AG04450 (cell line): ENCODE data around the gene RBL1. TPM values are rescaled to one million over a fixed set of nuclear protein-coding genes. Genes with fewer than 3 reads are reported as not detected.
"Not testable (repeated sequence)": the region's sequence is repeated elsewhere in the genome, so short reads cannot be mapped to it uniquely, and the experiment has no call there.

ENCODE experiments used
- CTCF ChIA-PET: fragments of 300-600, 350-600 bp; formaldehyde crosslinking; extraction: SDS; loops from one replicate; lab custom pipeline; 2022; ENCODE audit warnings: antibody characterized with exemption, inconsistent platforms; lab: Charles Lee
- POLR2A ChIA-PET: fragments of 350-600 bp; formaldehyde crosslinking; extraction: SDS; loops from one replicate; lab custom pipeline; 2021; ENCODE audit warnings: antibody characterized with exemption, inconsistent platforms; lab: Yijun Ruan, JAX
- DNase-seq: peaks from one replicate; pipeline ENCODE4 v3.0.0-alpha.2; 2011; ENCODE audit warnings: low read depth, low spot score
- H3K27ac ChIP-seq: one replicate; pipeline ENCODE4 v1.5.1; 2012; ENCODE audit warnings: low read depth, low read length, control low read depth
- H3K27me3 ChIP-seq: one replicate; pipeline ENCODE4 v1.6.0; 2012; ENCODE audit warnings: low read length; ENCODE audit not compliant: control insufficient read depth, insufficient read depth
- H3K4me3 ChIP-seq: 2 replicates; pipeline ENCODE4 v1.5.1; 2011; ENCODE audit warnings: mild to moderate bottlenecking, low read depth, low read length, control low read depth
- H3K9me3 ChIP-seq: 2 replicates; pipeline ENCODE4 v1.5.1; 2012; ENCODE audit warnings: low read length; ENCODE audit not compliant: control insufficient read depth, insufficient read depth
- CTCF ChIP-seq: IDR thresholded peaks from 2 replicates; pipeline ENCODE4 v1.5.1; 2011; ENCODE audit warnings: low read depth, low read length, control low read depth, inconsistent platforms
- polyA plus RNA-seq: library from polyadenylated mRNA; depleted of rRNA; stranded (reverse); fragments of >200 nt; gene quantifications from 2 replicates; pipeline ENCODE4 v1.2.3, GENCODE V29; 2011

RBL1 gene
- polyA plus RNA-seq, 1 experiment = 4.2 TPM

GRCh38 chr20:37131486-37131885 lies 35.7 kb upstream of the RBL1 start:
- ChIA-PET POLR2A (no interaction called here), CTCF (no interaction called here)
- no peak for TF ChIP-seq CTCF
- Histone ChIP-seq H3K4me3 (no peak overlapping the region), H3K27ac (no peak overlapping the region), H3K27me3 (peaks cover 17% of the 10 kb centered on the region), H3K9me3 (no peaks in the 10 kb centered on the region)
- DNase-seq = no peak

- H3K27ac ChIP-seq = no peak overlapping the region
- no peak overlapping the region for H3K4me3 ChIP-seq
- no peak for TF ChIP-seq CTCF
- DNase-seq = no peak
- CTCF ChIA-PET = no interaction called here
- POLR2A ChIA-PET = no interaction called here
- peaks cover 12% of the 10 kb centered on the region for H3K27me3 ChIP-seq
- no peaks in the 10 kb centered on the region; the same call in 1 of the 2 replicates for H3K9me3 ChIP-seq
Measured at GRCh38 chr20:37128803-37129202, 33.0 kb upstream of the RBL1 start.

GRCh38 chr20:37126290-37126689 lies 30.5 kb upstream of the RBL1 start:
- POLR2A ChIA-PET, H3K27ac ChIP-seq, H3K9me3 ChIP-seq, H3K4me3 ChIP-seq, H3K27me3 ChIP-seq, CTCF ChIA-PET, DNase-seq: not testable (repeated sequence)

GRCh38 chr20:37123441-37123840 lies 27.6 kb upstream of the RBL1 start:
- ChIA-PET CTCF (no interaction called here), POLR2A (no interaction called here)
- Histone ChIP-seq H3K27ac (no peak overlapping the region), H3K27me3 (no peaks in the 10 kb centered on the region), H3K9me3 (no peaks in the 10 kb centered on the region; the same call in 1 of the 2 replicates), H3K4me3 (no peak overlapping the region)
- TF ChIP-seq CTCF = no peak
- DNase-seq = no peak

GRCh38 chr20:37120497-37120896 lies 24.7 kb upstream of the RBL1 start:
- H3K4me3 ChIP-seq = no peak overlapping the region
- no peaks in the 10 kb centered on the region for H3K9me3 ChIP-seq
- no peaks in the 10 kb centered on the region for H3K27me3 ChIP-seq
- ChIA-PET POLR2A (no interaction called here), CTCF (no interaction called here)
- no peak for DNase-seq
- no peak overlapping the region for H3K27ac ChIP-seq
- TF ChIP-seq CTCF = no peak
